ENCODE data around the gene TMEM234.

DNA sequence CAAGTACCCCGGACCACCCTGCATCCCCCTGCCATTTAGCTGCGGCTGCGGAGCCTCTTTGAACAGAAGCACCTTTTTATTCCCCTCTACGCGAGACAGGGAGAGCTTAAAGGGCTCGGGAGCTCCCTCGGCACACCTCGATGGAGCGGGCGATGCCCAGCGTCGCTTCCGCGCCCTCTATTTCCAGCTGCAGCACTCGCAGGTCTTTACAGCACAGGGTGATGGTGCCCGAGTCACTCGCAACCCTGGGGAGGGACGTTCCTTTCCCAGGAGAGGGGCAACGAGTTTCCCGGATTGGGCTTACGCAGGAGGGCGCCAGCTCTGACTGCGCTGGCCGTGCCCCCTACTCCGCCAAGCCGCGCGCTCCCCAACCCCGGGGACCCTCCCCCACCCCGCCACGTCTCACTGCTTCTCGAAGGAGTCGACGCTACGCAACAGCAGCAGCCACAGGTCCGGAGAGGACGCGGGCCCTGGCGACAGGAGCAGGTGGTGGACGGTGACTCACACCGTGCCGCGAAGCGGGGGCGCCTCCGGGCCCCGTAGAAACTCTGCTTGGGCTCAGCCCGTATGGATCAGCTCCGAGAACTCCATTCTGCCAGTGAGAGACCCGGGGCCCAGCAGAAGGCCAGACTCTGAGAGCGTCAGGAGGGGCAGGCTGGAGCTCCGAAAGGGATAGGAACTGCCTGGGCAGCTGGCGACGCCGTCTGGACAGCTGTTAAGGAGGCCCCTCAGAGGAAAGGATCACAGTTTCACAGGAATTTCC, 19.0 kb upstream of the TMEM234 start:
- TF ChIP-seq, protein P1, sequence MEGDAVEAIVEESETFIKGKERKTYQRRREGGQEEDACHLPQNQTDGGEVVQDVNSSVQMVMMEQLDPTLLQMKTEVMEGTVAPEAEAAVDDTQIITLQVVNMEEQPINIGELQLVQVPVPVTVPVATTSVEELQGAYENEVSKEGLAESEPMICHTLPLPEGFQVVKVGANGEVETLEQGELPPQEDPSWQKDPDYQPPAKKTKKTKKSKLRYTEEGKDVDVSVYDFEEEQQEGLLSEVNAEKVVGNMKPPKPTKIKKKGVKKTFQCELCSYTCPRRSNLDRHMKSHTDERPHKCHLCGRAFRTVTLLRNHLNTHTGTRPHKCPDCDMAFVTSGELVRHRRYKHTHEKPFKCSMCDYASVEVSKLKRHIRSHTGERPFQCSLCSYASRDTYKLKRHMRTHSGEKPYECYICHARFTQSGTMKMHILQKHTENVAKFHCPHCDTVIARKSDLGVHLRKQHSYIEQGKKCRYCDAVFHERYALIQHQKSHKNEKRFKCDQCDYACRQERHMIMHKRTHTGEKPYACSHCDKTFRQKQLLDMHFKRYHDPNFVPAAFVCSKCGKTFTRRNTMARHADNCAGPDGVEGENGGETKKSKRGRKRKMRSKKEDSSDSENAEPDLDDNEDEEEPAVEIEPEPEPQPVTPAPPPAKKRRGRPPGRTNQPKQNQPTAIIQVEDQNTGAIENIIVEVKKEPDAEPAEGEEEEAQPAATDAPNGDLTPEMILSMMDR (IDR thresholded peaks at IDR 0.05), result peak in 1 of 6 experiments; percentile 1
- TF ChIP-seq POLR2A (IDR thresholded peaks at IDR 0.05), result peak in 1 of 2 donors; percentile 51
